HepG2 (cell line): ENCODE results near the gene NRDC. TPM values are rescaled to one million over a fixed set of nuclear protein-coding genes. Genes with fewer than 3 reads are reported as not detected.
A peak's percentile ranks its signal among the peaks of the same experiment; 100 is the strongest.

Experiments used
- GLMP ChIP-seq: sonication (generic); formaldehyde crosslinking; IDR thresholded peaks from 2 replicates; pipeline ENCODE4 v1.9.0; 2021; ENCODE audit warnings: missing genetic modification reagents, mild to moderate bottlenecking, borderline replicate concordance
- HDAC1 ChIP-seq: sonication (generic); formaldehyde crosslinking; IDR thresholded peaks from 2 replicates; pipeline ENCODE4 v1.5.1; 2020; ENCODE audit warnings: mild to moderate bottlenecking, missing genetic modification reagents
- SNRNP70 ChIP-seq: fragments of 200-400 bp; formaldehyde crosslinking; IDR thresholded peaks from 2 replicates; pipeline ENCODE4 v1.6.1; 2017; ENCODE audit warnings: mild to moderate bottlenecking, low read depth, low read length, moderate library complexity
- THRA ChIP-seq: sonication (generic); formaldehyde crosslinking; IDR thresholded peaks from 2 replicates; pipeline ENCODE4 v1.4.0; 2020; ENCODE audit warnings: missing genetic modification reagents, borderline replicate concordance
- XRCC5 ChIP-seq: fragments of 200-400 bp; formaldehyde crosslinking; optimal IDR thresholded peaks from 2 replicates; pipeline ENCODE3; 2017; ENCODE audit warnings: mild to moderate bottlenecking, low read length
- ZBTB40 ChIP-seq, 2 experiments: fragments of 450-650 bp in 1 of 2; sonication (generic) in 1 of 2; formaldehyde crosslinking in 1 of 2; IDR thresholded peaks; 2 replicates each; pipeline versions ENCODE4 v1.6.1 to v1.8.0; 2016 to 2022; ENCODE audit warnings: antibody characterized with exemption in 1 of 2, mild to moderate bottlenecking in 1 of 2, missing genetic modification reagents in 1 of 2
- ZNF17 ChIP-seq: sonication (generic); formaldehyde crosslinking; IDR thresholded peaks from 2 replicates; pipeline ENCODE4 v1.5.0; 2020; ENCODE audit warnings: mild to moderate bottlenecking, missing genetic modification reagents
- ZNF18 ChIP-seq: sonication (generic); formaldehyde crosslinking; IDR thresholded peaks from 2 replicates; pipeline ENCODE4 v1.8.0; 2022; ENCODE audit warnings: mild to moderate bottlenecking, missing genetic modification reagents; ENCODE audit not compliant: insufficient replicate concordance
- ZNF263 ChIP-seq: sonication (generic); formaldehyde crosslinking; IDR thresholded peaks from 2 replicates; pipeline ENCODE4 v1.4.0; 2020; ENCODE audit warnings: missing genetic modification reagents
- polyA plus RNA-seq, 8 experiments: library from polyadenylated mRNA; depleted of rRNA in 3 of 8; stranded (reverse) in 7 of 8; unstranded in 1 of 8; fragments of >200 nt; fragmentation: Illumina TruSeq in 4 of 8; extraction: Trizol in 4 of 8; gene quantifications; 2 replicates each; pipeline versions ENCODE4 v1.2.1 to v1.2.3, GENCODE V29; 2011 to 2016; ENCODE audit warnings: low read depth in 4 of 8, missing spikeins in 1 of 8, mixed read lengths in 1 of 8; ENCODE audit not compliant: insufficient read depth in 1 of 8
- total RNA-seq, 5 experiments: library from RNA; depleted of rRNA; stranded (reverse); fragments of >200 nt; fragmentation: Illumina TruSeq; extraction: Trizol; gene quantifications; 2 replicates each; pipeline ENCODE4 v1.2.3, GENCODE V29; 2016; ENCODE audit warnings: low read depth in 1 of 5
- TF ChIP-seq, protein P1 (sequence below): sonication (generic); formaldehyde crosslinking; IDR thresholded peaks from 2 replicates; pipeline ENCODE4 v1.4.0; 2020; ENCODE audit warnings: missing genetic modification reagents; ENCODE audit errors: not compliant biosample characterization
- TF ChIP-seq, protein P2 (sequence below): sonication (generic); formaldehyde crosslinking; IDR thresholded peaks from 2 replicates; pipeline ENCODE4 v1.8.1; 2023; ENCODE audit warnings: mild to moderate bottlenecking, missing genetic modification reagents

Gene NRDC
- total and polyA plus RNA-seq, 2 of the 13 experiments (the other 11 are each of a cell fraction or from before 2014, with no cell fraction given): 57.6 to 64.9 TPM

DNA sequence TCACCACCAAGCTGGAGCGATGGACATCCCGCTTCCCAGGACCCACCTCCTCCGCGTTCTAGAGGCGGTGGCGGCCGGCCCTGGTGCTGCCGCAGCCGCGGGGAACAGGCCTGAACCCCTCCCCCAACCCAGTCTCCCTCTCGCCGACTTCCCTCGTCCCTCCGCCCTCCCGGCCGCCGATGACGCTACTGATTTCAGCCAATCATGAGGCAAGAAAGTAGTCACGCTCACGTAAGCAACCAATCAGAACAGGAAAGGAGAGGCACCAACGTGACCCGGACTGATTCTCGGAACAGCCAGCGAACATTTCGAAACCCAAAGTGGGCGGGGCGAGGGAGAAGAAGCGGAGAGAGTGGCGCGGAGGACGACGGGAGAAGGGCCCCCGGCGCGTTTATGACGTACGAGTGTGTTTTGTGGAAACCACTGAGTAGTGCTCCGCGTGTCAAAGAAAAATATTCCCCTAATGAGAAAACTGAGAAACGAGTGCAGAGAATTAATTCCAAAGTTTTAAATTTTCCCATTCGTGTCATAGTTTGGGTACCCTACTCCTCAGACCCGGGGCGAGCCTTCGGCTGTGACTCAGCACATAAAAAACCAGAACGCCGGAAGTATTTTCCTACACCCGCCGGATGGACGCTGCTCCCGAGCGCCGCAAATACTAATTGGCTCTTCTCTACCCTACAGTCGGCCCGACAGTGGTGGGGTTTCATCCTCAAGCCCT is at the start of gene NRDC (continued):
- TF ChIP-seq, protein P1, sequence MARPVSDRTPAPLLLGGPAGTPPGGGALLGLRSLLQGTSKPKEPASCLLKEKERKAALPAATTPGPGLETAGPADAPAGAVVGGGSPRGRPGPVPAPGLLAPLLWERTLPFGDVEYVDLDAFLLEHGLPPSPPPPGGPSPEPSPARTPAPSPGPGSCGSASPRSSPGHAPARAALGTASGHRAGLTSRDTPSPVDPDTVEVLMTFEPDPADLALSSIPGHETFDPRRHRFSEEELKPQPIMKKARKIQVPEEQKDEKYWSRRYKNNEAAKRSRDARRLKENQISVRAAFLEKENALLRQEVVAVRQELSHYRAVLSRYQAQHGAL (CRISPR knock-in tag): no peak
- TF ChIP-seq, protein P2, sequence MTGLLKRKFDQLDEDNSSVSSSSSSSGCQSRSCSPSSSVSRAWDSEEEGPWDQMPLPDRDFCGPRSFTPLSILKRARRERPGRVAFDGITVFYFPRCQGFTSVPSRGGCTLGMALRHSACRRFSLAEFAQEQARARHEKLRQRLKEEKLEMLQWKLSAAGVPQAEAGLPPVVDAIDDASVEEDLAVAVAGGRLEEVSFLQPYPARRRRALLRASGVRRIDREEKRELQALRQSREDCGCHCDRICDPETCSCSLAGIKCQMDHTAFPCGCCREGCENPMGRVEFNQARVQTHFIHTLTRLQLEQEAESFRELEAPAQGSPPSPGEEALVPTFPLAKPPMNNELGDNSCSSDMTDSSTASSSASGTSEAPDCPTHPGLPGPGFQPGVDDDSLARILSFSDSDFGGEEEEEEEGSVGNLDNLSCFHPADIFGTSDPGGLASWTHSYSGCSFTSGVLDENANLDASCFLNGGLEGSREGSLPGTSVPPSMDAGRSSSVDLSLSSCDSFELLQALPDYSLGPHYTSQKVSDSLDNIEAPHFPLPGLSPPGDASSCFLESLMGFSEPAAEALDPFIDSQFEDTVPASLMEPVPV (CRISPR knock-in tag): peak; percentile 85
- TF ChIP-seq XRCC5 (peak; percentile 63), SNRNP70 (no peak), GLMP (CRISPR knock-in tag) (no peak), THRA (CRISPR knock-in tag) (0 out of 2 replicates have a peak, but pooled peaks have one; percentile 11), HDAC1 (peak; percentile 62), ZNF17 (CRISPR knock-in tag) (no peak), ZNF263 (no peak), ZBTB40 (IDR thresholded peaks at IDR 0.05) (no peak), ZBTB40 (CRISPR knock-in tag; IDR thresholded peaks at IDR 0.05) (peak; percentile 36; the same call in 1 of the 2 replicates), ZNF18 (CRISPR knock-in tag) (peak; percentile 86)
